Right renal pelvis (tissue), 4 donors: ENCODE data around the gene TRIM74. TPM values are rescaled to one million over a fixed set of nuclear protein-coding genes. Genes with fewer than 3 reads are reported as not detected.
"Not testable (repeated sequence)": the region's sequence is repeated elsewhere in the genome, so short reads cannot be mapped to it uniquely, and the experiment has no call there.

Experiments used
- DNase-seq, 4 donors: peaks; one replicate each; pipeline ENCODE4 v3.0.0-alpha.2; 2013; ENCODE audit warnings: low read depth in 4 of 4, low spot score in 3 of 4, missing footprints in 1 of 4
- polyA plus RNA-seq, 4 donors: library from polyadenylated mRNA; unstranded; fragments of 120-200 nt; gene quantifications; one replicate each; pipeline ENCODE4 v1.2.1, GENCODE V29; 2013; ENCODE audit not compliant: insufficient read length in 4 of 4

TRIM74 gene
- 1 to 10 TPM in 2 of 4 donors, under 1 TPM in 2; 0.57 to 1.3 (median 0.94) TPM for polyA plus RNA-seq

DNA sequence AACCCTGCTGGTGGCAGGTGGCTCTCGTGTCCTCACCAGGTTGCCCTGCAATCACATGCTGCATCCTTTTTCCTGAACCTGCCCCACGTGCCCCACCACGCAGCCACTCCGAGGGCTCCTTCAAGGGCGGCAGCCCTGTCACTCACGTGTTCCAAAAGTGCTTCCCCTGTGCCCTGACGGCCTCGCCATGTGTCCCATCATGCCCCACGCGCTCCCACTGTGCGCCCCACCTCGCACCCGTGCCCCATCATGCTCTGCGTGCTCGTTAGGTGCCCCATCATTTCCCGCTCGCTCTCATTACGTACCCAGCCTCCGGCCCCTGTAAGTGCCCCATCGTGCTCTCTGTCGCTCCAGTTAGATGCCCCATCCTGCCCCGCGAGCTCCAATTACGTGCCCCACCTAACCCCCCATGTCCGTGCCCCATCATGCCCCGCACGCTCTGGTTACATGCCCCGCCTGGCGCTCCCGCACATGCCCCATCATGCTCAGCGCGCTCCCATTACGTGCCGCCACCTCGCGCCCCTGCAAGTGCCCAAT lies at the start of gene TRIM74:
TSS of gene TRIM74 (minus strand) at position 487 of the 537 bp plus-strand sequence. CDS start 3,309 bp downstream, outside the sequence.
- DNase-seq, result not testable (repeated sequence)

DNA sequence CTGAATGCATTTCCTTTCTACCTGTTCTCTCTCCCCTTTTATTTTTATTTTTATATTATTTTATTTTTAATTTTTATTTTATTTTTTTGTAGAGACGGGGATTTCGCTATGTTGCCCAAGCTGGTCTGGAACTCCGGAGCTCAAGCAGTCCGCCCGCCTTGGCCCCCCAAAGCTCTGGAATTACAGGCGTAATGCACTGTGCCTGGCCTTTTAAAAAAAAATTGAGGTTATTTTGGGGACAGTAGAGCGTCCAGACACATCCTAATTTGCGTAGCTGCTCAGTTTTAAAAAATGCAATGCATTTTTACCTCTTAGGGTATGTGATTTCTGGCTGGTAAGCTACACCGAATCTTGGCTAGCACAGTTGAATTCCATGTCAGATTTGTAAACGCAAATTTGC lies 37.2 kb upstream of the TRIM74 start:
- DNase-seq, result not testable (repeated sequence)

DNA sequence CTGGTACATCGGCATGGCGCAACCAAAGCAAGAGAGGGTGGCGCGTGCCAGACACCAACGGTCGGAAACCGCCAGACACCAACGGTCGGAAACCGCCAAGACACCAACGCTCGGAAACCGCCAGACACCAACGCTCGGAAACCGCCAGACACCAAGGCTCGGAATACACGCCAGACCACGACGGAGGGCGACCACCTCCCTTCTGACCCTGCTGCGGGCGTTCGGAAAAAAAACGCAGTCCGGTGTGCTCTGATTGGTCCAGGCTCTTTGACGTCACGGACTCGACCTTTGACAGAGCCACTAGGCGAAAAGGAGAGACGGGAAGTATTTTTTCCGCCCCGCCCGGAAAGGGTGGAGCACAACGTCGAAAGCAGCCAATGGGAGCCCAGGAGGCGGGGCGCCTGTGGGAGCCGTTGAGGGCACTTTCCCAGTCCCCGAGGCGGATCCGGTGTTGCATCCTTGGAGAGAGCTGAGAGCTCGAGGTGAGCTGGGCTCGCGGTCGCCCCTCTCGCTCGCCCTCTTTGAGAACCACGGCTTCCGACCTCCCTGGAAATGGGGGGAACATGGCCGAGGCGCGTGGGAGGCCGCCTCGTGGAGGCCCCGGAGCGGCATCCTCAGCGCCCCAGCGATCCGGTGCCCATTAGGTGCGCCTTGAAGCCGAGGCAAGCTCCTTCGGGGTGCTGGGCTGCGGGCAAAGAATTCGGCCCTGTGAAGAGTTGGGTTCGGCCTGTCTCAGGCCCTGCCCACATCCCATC lies 36.6 kb upstream of the TRIM74 start:
- peak in 3 of 4 donors; percentile 69 to 78 (median 72) for DNase-seq

DNA sequence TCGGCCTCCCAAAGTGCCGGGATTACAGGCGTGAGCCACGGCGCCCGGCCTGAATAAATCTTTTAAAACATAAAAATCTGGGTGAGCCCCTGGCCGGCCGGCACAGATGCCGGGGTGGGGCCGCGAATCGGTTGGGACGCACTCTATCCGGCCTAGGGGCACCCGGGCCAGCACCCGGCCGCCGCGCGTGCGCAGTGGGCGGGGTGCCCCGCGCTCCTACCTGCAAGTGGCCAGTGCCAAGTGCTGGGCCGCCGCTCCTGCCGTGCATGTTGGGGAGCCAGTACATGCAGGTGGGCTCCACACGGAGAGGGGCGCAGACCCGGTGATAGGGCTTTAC lies 36.1 kb upstream of the TRIM74 start:
- DNase-seq, result not testable (repeated sequence)

DNA sequence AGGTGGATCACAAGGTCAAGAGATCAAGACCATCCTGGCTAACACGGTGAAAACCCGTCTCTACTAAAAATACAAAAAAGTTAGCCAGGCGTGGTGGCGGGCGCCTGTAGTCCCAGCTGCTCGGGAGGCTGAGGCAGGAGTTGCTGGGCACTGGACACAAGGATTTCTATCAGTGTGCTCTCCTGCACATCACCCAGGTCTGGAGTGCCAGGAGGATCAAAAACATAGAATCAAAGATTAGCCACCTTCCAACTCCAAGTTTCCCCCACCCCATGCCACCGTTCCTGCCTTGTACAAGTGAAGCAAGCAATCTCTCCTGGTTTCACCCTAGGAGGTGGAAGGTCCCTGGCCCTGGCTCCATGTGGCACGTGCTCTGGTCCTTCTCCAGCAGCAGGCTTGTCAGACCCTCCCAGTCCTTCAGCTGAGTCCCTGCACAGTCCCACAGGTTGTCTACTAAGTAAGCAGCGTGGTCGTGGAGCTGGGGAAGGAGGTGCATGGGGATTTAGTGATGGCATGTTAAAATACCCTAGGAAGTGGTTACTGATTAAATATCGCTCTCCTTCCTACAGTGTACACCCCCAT lies 28.7 kb upstream of the TRIM74 start:
- not testable (repeated sequence) for DNase-seq

DNA sequence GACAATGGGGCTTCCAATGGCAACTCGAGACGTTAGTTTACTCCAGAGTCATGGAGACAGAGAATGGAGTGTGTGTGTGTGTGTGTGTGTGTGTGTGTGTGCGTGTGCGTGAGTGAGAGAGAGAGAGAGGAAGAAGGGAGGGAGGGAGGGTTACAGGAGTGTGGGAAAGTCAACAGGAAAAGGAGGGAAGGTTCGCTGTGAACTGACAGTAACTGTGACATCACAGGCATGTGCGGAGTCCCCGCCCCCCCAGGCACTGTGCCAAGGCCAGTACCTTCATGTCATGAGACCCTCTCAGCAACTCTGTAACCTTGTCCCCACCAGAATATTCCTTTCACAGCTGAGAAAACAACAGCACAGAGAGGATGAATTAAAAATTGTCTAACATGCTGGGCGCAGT lies 28.2 kb upstream of the TRIM74 start:
- not testable (repeated sequence) for DNase-seq

DNA sequence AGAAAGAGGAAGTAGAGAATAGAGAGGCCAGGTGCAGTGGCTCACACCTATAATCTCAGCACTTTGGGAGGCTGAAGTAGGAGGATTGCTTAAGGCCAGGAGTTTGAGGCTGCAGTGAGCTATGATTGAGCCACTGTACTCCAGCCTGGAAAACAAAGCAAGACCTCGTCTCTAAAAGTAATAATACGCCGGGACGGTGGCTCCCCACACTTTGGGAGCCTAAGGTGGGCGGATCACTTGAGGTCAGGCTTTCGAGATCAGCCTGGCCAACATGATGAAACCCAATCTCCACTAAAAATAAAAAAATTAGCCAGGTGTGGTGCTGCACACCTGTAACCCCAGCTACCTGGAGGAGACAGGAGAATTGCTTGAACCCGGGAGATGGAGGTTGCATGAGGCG lies 26.2 kb upstream of the TRIM74 start:
- not testable (repeated sequence) for DNase-seq

DNA sequence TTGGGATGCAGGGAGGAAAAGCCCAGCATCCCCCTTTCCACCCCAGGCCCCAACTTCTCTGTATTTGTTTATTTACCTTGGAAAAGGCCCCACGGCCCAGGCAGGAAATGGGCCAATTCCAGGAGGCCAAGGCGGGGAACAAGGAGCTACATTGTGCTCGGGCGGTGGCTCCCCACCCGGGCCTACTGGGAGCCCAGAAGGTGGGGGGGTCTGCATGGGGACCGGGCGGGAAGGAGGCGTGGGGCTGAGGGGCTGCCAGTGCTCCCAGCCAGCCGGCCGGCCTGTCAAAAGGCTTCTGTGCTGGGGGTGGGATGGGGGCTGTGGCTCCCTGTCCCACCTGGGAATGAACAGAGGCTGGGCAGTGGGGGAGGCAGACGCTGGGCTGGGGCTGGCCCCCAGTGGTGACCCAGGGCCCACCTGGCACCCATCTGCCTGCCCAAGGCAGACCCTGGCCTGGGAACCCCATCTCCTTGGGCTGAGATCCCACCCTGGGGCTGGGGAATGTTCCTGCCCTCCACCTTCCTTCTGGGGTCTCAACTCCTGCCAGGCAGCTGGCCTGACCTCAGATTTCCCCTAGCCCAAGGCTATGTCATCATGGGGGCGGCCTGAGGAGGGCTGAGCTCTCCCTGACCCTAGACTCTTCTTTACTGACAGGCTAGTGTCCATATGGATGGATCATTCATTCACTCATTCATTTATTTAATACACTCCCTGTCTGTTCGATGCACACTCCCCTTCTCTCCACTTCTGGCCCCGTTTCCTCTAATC lies 21.1 kb upstream of the TRIM74 start:
- DNase-seq, result not testable (repeated sequence)

DNA sequence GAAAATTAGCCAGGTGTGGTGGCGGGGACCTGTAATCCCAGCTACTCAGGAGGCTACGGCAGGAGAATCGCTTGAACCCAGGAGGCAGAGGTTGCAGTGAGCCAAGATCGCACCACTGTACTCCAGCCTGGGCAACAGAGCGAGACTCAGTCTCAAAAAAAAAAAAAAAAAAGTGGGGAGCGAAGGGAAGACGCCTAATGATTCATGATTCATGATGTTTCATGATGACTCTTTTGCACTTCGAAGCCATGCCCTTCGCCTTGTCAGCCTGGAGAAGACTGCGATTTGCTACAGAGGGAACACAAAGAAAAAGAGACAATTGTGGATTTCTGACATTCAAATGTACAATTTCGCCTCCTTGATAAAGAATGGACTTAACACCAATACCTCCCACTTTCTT lies 12.8 kb upstream of the TRIM74 start:
- not testable (repeated sequence) for DNase-seq

DNA sequence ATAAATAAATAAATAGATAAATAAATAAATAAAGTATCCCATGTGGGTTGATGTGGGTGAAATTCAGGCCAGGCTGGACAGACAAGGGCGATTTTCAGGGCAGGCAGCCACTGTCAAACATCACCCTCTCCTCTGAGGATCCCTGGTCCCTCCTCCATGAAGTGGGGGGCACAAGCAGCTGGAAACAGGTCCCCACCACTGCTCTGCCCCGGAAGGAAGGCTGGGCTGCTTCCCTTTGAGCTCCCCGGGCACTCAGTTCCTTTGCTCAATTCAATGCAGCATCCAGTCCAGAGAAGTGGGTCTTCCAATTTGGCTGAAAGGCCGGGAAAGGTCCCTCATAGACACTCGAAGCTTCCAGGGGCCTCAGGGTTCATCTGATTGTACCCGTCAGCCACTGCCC lies 11.1 kb upstream of the TRIM74 start:
- DNase-seq, result not testable (repeated sequence)

DNA sequence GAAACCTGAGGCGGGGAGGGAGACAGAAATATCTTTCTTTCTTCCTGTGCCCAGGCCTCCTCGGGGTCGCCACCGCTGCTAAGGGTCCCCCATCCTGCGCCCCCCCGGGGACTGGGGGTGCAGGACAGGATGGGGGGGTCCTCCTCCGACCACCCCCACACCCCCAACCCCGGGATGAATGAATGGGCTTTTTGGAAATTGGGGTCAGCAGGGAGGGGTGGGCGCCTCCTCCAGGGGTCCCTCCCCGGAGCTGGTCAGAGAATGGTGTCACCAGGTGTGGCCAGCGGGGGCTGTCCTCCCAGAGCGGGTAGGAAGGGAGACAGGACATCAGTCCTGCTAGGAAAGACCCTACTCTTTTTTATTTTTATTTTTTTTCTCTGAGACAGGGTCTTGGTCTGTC lies 7.2 kb upstream of the TRIM74 start:
- not testable (repeated sequence) for DNase-seq

DNA sequence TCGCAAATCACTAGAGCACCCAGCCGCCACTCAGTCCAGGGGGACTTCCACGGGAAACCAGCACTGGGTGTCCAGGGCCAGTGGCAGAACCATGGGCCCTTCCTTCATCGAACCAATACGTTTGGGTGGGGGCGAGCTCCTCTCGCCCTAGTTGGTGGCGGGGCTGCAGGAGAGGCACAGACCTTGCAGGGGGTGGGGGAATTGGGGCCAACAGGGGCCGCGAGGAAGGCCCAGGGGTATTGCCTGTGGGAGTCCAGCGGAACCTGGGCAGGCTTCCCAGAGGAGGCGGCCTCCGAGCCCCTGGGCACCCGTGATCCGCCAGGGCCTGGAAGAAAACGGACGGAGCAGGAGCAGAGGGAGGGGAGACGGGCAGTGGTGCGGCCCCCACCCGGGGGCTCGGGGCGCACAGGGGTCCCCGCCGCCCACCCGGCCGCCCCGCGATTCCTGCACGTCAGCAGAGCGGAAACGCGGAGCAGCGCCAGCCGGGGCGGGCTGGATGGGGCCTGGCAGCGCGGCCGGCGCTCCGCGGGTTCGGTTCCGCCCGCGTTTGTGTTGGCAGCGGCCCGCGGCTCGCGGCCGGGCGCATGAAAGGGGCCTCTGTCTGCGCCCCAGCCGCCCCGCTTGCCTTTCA lies 6.5 kb upstream of the TRIM74 start:
- DNase-seq, result not testable (repeated sequence)

DNA sequence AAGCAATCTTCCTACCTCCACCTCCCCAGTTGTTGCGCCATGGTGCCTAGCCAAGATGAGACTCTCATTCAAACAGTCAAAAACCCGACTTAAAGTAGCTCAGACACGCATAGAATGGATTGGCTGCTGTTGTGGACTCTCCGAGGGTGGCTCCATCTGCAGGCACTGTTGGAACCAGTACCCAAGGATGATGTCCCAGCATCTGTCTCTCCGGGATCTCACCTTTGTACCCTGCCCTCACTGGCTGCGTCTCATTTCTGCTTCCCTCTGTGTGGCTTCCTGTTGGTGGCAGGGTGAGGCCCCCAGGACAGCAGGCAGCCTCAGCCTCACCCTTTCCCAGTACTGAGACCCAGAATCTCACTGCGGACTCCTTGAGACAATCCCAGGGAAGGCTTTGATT lies 5.5 kb upstream of the TRIM74 start:
- not testable (repeated sequence) for DNase-seq

DNA sequence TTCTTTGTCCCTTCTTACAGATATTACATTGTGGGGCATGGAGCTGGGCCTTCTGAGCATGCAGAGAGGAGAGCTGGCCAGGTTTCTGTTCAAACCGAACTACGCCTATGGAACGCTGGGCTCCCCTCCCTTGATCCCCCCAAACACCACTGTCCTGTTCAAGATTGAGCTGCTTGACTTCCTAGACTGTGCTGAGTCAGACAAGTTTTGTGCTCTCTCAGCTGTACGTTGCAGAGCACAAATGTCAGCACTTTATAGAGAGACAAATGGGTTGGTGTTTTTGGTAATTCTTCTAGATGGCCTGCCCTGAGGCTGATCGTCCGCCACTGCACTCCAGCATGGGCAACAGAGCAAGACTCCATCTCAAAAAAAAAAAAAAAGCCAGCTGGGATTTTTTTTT lies 2.2 kb upstream of the TRIM74 start:
- DNase-seq, result not testable (repeated sequence)

DNA sequence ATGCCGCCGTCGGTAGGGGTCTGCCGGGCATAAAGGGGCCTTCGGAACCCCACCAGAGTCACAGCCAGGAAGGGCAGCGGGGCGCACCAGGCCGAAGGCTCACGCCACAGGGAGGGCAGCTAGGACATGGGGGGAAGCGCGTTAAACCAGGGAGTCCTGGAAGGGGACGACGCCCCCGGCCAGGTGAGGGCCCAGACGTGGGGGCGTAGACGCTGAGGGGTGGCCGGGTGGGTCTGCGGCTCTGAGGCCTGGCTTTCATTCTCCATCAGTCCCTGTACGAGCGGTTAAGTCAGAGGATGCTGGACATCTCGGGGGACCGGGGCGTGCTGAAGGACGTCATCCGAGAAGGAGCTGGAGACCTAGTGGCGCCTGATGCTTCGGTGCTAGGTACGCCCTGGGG lies 422 bp upstream of the TRIM74 start:
- not testable (repeated sequence) for DNase-seq

DNA sequence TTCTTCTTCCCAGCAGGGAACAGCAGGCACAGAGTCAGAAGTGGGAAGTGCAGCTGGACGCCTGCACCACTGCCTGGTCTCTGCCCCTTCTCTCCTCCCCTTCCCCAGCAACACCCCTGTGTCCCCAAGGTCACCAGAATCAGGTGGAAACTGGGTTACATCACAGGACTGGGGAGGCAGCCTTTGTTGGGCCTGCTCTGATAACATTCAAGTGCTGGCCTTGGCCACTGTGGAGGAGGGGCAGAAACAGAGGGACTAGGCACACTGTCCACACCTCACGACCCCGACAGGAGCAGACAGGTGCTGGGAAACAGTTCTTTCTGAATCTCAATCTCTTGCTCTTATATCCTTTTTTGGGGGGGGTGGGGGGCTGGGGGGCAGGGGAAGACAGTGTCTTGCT lies 2.4 kb downstream of the TRIM74 start:
- DNase-seq, result not testable (repeated sequence)

DNA sequence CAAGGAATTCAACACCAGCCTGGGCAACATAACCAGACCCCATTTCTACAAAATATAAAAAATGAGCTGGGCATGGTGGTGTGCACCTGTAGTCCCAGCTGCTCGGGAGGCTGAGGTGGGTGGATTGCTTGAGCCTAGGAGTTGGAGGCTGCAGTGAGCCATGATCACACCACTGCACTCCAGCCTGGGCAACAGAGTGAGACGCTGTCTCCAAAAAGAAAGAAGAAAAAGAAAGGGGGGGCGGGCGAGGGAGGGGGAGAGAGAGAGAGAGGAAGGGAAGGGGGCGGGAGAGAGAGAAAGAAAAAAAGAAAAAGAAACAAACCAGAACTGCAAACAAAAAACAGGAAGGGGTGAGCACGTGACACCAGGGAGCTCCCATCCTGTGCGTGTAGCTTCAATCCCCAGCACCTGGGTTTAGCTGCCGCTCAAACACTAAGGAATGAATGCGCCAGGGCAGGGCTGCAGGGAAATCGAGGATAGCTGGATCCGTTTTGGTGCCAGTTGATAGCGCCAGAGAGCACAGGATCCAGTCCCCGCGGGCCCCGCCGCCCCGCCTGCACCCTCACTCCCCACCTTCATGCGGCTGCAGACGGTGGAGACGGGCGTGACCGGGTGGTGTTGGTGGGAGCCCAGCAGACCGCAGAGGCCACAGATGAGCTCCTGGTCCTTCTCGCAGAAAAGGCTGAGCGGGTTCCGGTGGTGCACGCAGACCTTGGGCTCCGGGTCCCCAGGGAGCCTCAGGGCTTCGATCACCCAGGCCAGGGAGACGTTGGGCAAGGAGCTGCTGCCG lies 3.9 kb downstream of the TRIM74 start:
- not testable (repeated sequence) for DNase-seq

DNA sequence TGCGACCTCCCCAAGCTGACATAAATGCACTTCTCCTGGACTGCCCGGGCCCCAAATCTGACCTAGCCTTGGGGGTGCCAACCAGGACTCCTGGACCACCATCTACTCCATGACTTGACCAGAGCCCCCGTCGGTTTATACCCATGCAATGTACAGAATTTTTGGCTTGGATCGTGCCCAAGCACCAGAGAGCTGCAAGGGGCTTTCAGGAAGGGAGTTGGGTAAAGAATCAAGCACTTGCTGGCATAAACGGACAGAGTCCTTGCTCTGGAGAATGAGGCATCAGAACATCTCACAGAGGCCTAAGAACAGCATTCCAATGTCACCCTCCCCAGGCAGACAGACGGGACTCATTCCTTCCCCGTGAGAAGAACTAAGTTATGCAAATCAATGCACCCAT lies 6.2 kb downstream of the TRIM74 start:
- not testable (repeated sequence) for DNase-seq

DNA sequence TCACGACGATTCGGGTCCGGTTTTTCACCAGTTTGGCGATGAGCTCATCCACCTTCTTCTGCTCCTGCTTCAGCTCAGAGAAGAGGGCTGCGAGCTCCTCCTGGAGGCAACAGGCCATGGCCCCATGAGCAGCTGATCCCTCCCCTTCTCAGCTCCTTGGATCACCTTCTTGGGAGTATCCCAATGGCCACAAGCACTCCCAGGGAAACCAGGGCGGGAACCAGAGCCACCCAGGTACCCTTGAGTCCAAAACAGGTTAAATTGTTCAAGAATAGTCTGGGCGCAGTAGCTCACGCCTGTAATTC lies 8.0 kb downstream of the TRIM74 start:
- not testable (repeated sequence) for DNase-seq
